Measurements from ENCODE around the gene IL1R2.

GRCh38 chr2:102022884-102023539, 31.3 kb downstream of the IL1R2 start:
- TF ChIP-seq CTCF (IDR thresholded peaks at IDR 0.05) (no peak), POLR2A (IDR thresholded peaks at IDR 0.05) (no peak)

Measured in Peyer's patch (tissue), 4 donors.